NCI-H1048 (cell line): ENCODE data around the gene SDC3.

Experiments used
- DNase-seq: peaks from one replicate; lab custom pipeline; 2025; lab: John Stamatoyannopoulos, UW

Gene SDC3

DNA sequence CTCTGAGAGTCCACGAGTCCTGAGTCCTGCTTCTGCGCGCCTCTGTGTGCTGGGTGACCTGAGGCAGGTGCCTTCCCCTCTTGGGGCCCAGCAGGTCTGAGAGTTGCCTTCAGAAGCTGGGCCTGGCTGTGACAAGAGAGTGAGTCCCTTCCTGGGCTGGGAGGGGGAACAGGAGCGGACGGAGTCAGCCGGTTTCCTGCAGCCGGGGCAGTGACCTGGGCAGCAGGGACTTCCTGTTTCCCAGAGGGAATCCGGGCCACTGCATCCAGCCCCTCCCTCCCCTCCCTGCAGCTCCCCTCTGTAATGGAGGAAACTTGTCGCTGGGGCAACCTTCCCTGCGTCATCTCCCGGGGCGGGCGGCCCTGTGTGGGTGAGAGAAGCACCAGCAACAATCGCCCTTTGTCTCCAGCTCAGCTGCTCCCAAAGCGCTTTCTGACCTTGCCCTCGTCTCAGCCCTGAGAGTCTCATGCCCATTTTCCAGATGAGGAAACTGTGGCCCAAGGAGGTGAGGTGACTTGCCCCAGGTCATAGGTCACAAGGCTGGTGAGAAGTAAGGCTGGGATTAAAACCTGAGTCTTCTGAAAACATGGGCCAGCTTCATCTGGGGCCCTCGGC is 61.1 kb downstream of the SDC3 start:
- DNase-seq = no peak

GRCh38 chr1:30846587-30846986 is 62.0 kb downstream of the SDC3 start:
- DNase-seq = no peak

- no peak for DNase-seq
These were observed 62.7 kb downstream of the SDC3 start for GRCh38 chr1:30845904-30846290.

GRCh38 chr1:30845237-30845903 is 63.2 kb downstream of the SDC3 start:
- DNase-seq = no peak

- DNase-seq = no peak
These were observed 63.9 kb downstream of the SDC3 start for GRCh38 chr1:30844631-30845030.

DNA sequence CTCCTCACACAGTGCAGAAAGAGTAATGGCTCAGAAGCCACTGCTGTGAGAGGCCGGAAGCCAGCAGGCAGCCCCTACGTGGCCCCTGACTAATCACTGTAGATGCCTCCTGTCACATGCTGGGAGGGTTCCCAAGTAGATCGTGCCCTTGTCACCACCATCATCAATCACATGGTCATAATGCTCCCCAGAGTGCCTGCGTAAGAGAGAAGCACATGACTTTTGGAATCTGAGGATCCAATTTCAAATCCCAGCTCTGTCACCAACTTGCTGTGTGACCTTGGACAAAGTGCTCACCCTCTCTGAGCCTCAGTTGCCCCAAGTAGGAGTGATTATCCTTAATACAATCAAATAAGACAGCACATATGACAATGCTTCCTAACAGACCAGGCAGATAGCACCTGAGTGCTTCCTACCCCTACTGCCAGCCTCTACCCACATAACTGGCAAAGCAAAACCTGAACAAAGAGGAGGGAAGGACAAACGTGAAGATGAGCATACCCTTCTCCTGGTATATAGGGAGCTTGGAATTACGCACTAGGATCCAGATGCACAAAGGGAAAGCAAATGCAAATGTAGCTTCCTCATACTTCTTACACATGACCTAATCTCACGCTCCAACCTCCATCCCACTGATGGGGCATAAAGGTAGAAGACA is 65.7 kb downstream of the SDC3 start:
- DNase-seq = no peak

- no peak for DNase-seq
These were observed 67.5 kb downstream of the SDC3 start for GRCh38 chr1:30840904-30841598.

- DNase-seq = no peak
These were observed 68.7 kb downstream of the SDC3 start for GRCh38 chr1:30839827-30840359.

- DNase-seq = no peak
These were observed 69.6 kb downstream of the SDC3 start for GRCh38 chr1:30838996-30839395.

- DNase-seq = no peak
These were observed 70.9 kb downstream of the SDC3 start for GRCh38 chr1:30837653-30838052.

GRCh38 chr1:30834253-30834652 is 74.3 kb downstream of the SDC3 start:
- DNase-seq = no peak

- DNase-seq = no peak
These were observed 78.0 kb downstream of the SDC3 start for GRCh38 chr1:30830537-30830936.

DNA sequence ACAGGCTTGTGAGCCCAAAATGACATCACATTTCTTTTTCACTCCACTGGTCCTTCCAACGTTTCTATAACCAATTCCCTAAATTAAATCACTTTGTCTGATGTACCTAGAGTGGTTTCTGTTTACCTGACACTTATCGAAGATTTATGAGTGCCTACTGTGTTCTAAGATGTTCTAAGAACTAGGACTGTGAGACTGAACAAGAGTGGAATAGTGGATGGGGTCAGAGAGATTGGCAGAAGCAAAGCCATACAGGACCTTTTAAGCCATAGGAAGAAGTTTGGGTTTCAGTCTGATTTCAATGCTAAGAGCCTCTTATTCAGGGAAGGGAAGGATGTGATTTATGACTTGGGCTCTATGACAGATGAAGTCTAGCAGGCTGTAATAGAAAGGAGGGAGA is 78.7 kb downstream of the SDC3 start:
- DNase-seq = no peak

DNA sequence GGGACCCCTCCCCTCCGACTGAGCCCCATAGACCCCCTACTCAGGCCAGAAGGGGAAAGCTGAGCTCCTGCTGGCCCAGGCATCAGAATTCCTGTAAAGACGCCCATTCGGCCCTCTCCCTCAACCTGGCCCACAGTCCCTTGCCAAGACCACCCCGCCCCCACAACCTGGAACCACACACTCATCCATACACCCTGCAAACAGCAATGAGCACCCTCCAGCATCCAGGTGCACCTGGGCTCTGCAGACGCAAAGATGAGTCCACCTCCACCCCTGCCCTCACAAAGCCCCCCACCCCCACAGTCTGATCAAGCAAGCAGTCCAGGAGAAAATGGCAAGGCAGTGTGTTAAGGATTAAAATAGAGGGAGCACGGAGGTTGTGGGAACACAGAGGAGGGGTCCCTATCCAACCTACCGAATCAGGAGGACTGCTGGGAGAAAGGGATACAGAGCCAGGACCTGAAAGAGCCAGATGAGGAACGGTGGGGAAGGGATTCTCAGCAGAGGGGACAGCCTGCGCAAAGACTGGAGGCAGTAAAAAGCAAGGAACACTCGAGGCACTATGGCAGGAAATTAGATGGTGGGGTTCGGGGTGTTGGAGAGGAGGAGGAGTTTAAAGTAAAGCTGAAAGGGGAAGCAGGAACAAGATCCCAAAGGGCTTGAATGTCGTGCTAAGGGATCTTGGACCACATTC is 83.7 kb downstream of the SDC3 start:
- DNase-seq = no peak

GRCh38 chr1:30823969-30824735 is 84.4 kb downstream of the SDC3 start:
- DNase-seq = peak; percentile 83

DNA sequence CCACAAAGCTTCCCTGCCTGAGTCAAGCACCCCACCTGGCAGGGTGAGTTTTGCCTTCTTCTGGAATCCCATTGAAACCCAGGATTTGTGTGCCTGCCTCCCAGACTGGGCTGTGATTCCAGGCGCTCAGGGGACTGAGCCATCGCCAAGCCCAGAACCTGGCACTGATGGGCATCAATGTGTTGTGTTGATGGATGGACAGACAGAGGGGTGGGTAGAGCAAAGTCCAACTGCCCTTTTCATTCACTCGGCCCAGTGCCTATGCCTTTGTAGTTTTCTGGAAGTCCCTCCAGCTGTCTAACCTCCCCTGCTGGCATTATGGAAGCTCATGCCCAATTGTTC is 85.0 kb downstream of the SDC3 start:
- DNase-seq = no peak

GRCh38 chr1:30822966-30823581 is 85.5 kb downstream of the SDC3 start:
- no peak for DNase-seq

GRCh38 chr1:30822006-30822405 is 86.6 kb downstream of the SDC3 start:
- no peak for DNase-seq

DNA sequence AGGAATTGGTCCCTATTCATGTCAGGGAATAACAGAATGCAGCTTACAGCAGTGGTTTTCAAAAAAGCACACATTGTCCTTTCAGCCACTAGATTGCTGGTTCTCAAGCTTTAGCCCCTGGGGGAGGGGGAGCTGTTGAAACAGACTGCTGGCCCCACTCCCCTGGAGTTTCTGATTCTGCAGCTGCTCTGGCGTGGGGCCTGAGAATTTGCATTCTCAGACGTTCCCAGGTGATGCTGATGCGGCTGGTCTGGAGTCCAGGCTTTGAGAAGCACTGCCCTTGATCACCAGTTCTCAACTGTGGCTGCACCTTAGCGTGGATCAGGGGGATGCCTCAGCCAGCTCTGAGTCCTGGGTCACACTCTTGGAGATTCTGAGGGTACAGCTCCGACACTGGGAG is 88.3 kb downstream of the SDC3 start:
- no peak for DNase-seq
